ENCODE data around the gene RNLS.

DNA sequence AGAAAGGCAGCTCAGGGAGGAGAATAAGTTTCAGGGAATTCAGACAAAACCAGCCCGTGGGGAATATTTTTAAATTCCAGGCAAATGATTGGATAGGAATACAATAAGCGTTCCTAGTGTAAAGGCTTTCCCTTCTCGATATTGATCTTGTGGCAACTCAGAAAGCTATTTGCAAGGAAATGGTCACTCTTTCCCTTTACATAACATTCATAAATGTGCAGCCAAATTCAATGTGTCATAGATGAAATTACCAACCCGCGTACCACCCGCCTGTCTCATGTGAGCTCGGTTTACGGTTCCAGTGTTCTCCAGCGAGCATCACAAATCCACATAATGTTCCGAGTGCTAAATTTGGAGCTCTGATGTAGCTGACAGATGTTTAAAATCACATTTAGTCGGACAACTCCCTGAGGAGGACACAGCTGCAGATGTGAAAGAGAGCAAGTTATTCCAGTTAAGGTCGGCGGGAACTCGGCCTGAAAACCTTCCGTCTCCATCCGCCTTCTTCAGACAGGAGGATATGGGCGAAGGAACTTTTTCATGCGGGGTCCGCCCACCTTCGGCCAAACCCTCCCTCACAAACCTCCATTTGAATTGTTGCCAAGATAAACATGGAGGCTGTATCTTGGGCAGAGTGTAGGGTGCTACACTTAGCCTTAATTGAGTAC is 327.0 kb downstream of the RNLS start:
- TF ChIP-seq REST (IDR thresholded peaks at IDR 0.05; ENCODE audit: insufficient read depth in 1 of 2, low read depth in 2 of 2, low read length in 1 of 2), result no peak
- no peak for TF ChIP-seq CTCF (IDR thresholded peaks at IDR 0.05)
- TF ChIP-seq TCF7L2 (IDR thresholded peaks at IDR 0.05; ENCODE audit: low read depth, low read length), result no peak

Data from Panc1 (cell line).